ENCODE results near the gene UCP1.

UCP1 gene

GRCh38 chr4:140595065-140595464 lies 26.3 kb upstream of the UCP1 start:
- Histone ChIP-seq H3K4me1 (ENCODE audit: control insufficient read depth, insufficient read depth, low read length) (no peaks in the 10 kb centered on the region), H3K27ac (ENCODE audit: extremely low read depth, low read depth, low read length) (no peak overlapping the region), H3K9me3 (ENCODE audit: control insufficient read depth, insufficient read depth, low read depth, low read length) (no peaks in the 10 kb centered on the region), H3K4me3 (ENCODE audit: low read depth, low read length) (no peak overlapping the region), H3K36me3 (ENCODE audit: control insufficient read depth in 2 of 2, insufficient read depth in 1 of 2, low read length in 2 of 2) (no peaks in the 10 kb centered on the region)
- TF ChIP-seq ZNF654 (tag by site-specific recombination; IDR thresholded peaks at IDR 0.05; ENCODE audit: low read depth): peak; percentile 30; the same call in 1 of the 2 replicates
- no peak for TF ChIP-seq ZNF449 (tag by site-specific recombination; IDR thresholded peaks at IDR 0.05)
- TF ChIP-seq BCL11B (tag by site-specific recombination; IDR thresholded peaks at IDR 0.05; ENCODE audit: low read depth): no peak
- CTCF ChIA-PET: interaction anchor here (0.6 kb wide), 2 partner anchors 21 to 291 kb away, joined by 3 to 4 read pairs; no protein-coding TSS in a partner anchor
- POLR2A ChIA-PET: no interaction called here

GRCh38 chr4:140584439-140584838 lies 15.7 kb upstream of the UCP1 start:
- Histone ChIP-seq H3K36me3 (ENCODE audit: control insufficient read depth in 2 of 2, insufficient read depth in 1 of 2, low read length in 2 of 2) (no peaks in the 10 kb centered on the region), H3K4me1 (ENCODE audit: control insufficient read depth, insufficient read depth, low read length) (no peaks in the 10 kb centered on the region), H3K9me3 (ENCODE audit: control insufficient read depth, insufficient read depth, low read depth, low read length) (no peaks in the 10 kb centered on the region), H3K27ac (ENCODE audit: extremely low read depth, low read depth, low read length) (no peak overlapping the region), H3K4me3 (ENCODE audit: low read depth, low read length) (no peak overlapping the region)
- ChIA-PET CTCF (interaction anchor here (0.6 to 1.1 kb wide), 2 partner anchors 224 to 912 kb away, joined by 3 to 5 read pairs; no protein-coding TSS in a partner anchor), POLR2A (no interaction called here)
- no peak for TF ChIP-seq ZNF707 (tag by site-specific recombination; IDR thresholded peaks at IDR 0.05)
- no peak for TF ChIP-seq ZNF610 (tag by site-specific recombination; IDR thresholded peaks at IDR 0.05; ENCODE audit: borderline replicate concordance)
- TF ChIP-seq ZNF704 (tag by site-specific recombination; IDR thresholded peaks at IDR 0.05): no peak
- TF ChIP-seq INSM2 (tag by site-specific recombination; IDR thresholded peaks at IDR 0.05): no peak
- no peak for TF ChIP-seq IKZF3 (tag by site-specific recombination; IDR thresholded peaks at IDR 0.05)
- no peak for TF ChIP-seq ZNF239 (tag by site-specific recombination; IDR thresholded peaks at IDR 0.05)
- TF ChIP-seq ZBTB8A (tag by site-specific recombination; IDR thresholded peaks at IDR 0.05): no peak
- TF ChIP-seq ZNF585B (tag by site-specific recombination; IDR thresholded peaks at IDR 0.05): no peak

- no peak for TF ChIP-seq KLF10 (tag by site-specific recombination; IDR thresholded peaks at IDR 0.05)
- TF ChIP-seq ZNF621 (tag by site-specific recombination; IDR thresholded peaks at IDR 0.05): no peak
- POLR2A ChIA-PET: no interaction called here
- H3K4me3 ChIP-seq (ENCODE audit: low read depth, low read length): no peak overlapping the region
- H3K4me1 ChIP-seq (ENCODE audit: control insufficient read depth, insufficient read depth, low read length): no peaks in the 10 kb centered on the region
- no peaks in the 10 kb centered on the region for H3K36me3 ChIP-seq (ENCODE audit: control insufficient read depth in 2 of 2, insufficient read depth in 1 of 2, low read length in 2 of 2)
- no peaks in the 10 kb centered on the region for H3K9me3 ChIP-seq (ENCODE audit: control insufficient read depth, insufficient read depth, low read depth, low read length)
- no peak overlapping the region for H3K27ac ChIP-seq (ENCODE audit: extremely low read depth, low read depth, low read length)
- CTCF ChIA-PET: no interaction called here
Observed at GRCh38 chr4:140581078-140581477, 12.3 kb upstream of the UCP1 start.

- POLR2A ChIA-PET: no interaction called here
- H3K36me3 ChIP-seq (ENCODE audit: control insufficient read depth in 2 of 2, insufficient read depth in 1 of 2, low read length in 2 of 2): no peaks in the 10 kb centered on the region
- CTCF ChIA-PET: no interaction called here
- TF ChIP-seq HOXD13 (CRISPR knock-in tag; IDR thresholded peaks at IDR 0.05; ENCODE audit: borderline replicate concordance): no peak
- no peak for TF ChIP-seq ZNF777 (tag by site-specific recombination; IDR thresholded peaks at IDR 0.05; ENCODE audit: borderline replicate concordance)
- TF ChIP-seq ZSCAN4 (tag by site-specific recombination; IDR thresholded peaks at IDR 0.05): no peak
- no peak for TF ChIP-seq ZNF121 (tag by site-specific recombination; IDR thresholded peaks at IDR 0.05)
- no peak for TF ChIP-seq ZFHX2 (tag by site-specific recombination; conservative IDR thresholded peaks at IDR 0.05)
- no peak for TF ChIP-seq MYNN (tag by site-specific recombination; IDR thresholded peaks at IDR 0.05; ENCODE audit: borderline replicate concordance)
- TF ChIP-seq ZNF169 (tag by site-specific recombination; IDR thresholded peaks at IDR 0.05): no peak
- TF ChIP-seq ZBTB10 (tag by site-specific recombination; IDR thresholded peaks at IDR 0.05): no peak
- TF ChIP-seq ZNF341 (tag by site-specific recombination; IDR thresholded peaks at IDR 0.05; ENCODE audit: low read depth): no peak
Observed at GRCh38 chr4:140579278-140579677, 10.5 kb upstream of the UCP1 start.

More at GRCh38 chr4:140579278-140579677, 10.5 kb upstream of the UCP1 start:
- Histone ChIP-seq H3K27ac (ENCODE audit: extremely low read depth, low read depth, low read length) (no peak overlapping the region), H3K4me3 (ENCODE audit: low read depth, low read length) (no peak overlapping the region), H3K4me1 (ENCODE audit: control insufficient read depth, insufficient read depth, low read length) (no peaks in the 10 kb centered on the region), H3K9me3 (ENCODE audit: control insufficient read depth, insufficient read depth, low read depth, low read length) (no peaks in the 10 kb centered on the region)
